ENCODE data around the gene BPTF.
"Not testable (repeated sequence)": the region's sequence is repeated elsewhere in the genome, so short reads cannot be mapped to it uniquely, and the experiment has no call there.

BPTF gene

DNA sequence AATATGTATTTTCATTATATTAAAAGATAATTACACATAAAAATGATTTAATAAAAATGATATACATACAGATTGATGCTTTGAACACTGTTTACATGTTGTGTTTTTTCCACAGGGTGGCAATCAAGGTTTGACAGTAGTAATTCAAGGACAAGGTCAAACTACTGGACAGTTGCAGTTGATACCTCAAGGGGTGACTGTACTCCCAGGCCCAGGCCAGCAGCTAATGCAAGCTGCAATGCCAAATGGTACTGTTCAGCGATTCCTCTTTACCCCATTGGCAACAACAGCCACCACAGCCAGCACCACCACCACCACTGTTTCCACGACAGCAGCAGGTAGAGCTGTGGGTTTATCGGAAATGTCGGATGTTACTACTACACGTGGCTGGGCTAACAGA, 118.7 kb downstream of the BPTF start:
- Histone ChIP-seq H3K9me3 (ENCODE audit: severe bottlenecking) (no peaks in the 10 kb centered on the region), H3K27me3 (ENCODE audit: insufficient read depth, low read depth, severe bottlenecking) (no peaks in the 10 kb centered on the region), H3K36me3 (peaks cover 99% of the 10 kb centered on the region), H3K4me3 (ENCODE audit: low read depth, low read length) (no peak overlapping the region), H3K27ac (no peak overlapping the region)
- no peak for TF ChIP-seq CTCF (IDR thresholded peaks at IDR 0.05; ENCODE audit: low read depth, low read length)
- DNase-seq = no peak

DNA sequence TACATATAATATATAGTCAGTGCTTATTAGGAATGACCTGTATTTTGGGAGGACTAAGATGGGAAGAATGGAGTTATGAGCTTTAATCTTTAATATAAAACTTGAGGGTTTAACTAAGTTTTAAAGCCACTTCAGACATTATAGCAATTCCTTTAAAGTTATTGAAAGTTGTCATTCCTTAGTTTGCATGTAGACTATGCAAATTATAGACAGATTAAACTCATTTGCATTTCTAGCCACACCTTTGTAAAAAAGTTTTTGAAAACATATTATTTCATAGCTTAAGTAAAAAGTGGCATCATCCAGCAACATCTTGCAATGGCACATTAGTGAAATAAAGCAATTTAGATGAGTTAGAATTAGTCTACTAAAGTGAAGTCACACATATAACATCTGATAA, 121.2 kb downstream of the BPTF start:
- no peaks in the 10 kb centered on the region for H3K27me3 ChIP-seq (ENCODE audit: insufficient read depth, low read depth, severe bottlenecking)

DNA sequence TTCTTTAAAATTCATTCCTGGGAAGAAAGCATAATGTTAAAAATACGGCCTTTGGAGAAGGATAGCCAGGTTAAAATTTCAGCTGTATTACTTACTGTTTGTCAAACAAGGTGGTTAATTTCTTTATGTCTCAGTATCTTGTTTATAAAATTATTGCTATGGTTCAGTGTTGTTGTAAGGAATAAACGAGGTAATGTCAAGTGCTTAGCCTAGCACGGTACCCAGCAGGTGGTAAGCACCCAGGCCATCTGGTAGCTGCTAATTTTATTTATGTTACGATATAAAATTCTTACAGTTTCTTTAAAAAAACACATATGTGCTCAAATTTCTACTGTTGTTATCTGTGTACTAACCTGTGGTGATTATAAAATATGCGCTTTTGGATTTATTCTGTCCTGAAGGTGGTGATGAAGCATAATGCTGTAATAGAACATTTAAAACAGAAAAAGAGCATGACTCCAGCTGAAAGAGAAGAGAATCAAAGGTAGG, 122.1 kb downstream of the BPTF start:
- Histone ChIP-seq H3K36me3 (peaks cover 95% of the 10 kb centered on the region), H3K9me3 (ENCODE audit: severe bottlenecking) (no peaks in the 10 kb centered on the region), H3K27me3 (ENCODE audit: insufficient read depth, low read depth, severe bottlenecking) (no peaks in the 10 kb centered on the region), H3K4me3 (ENCODE audit: low read depth, low read length) (no peak overlapping the region), H3K27ac (no peak overlapping the region)
- DNase-seq = no peak
- TF ChIP-seq CTCF (IDR thresholded peaks at IDR 0.05; ENCODE audit: low read depth, low read length) = no peak

More for the DNA sequence above, 121.2 kb downstream of the BPTF start:
- Histone ChIP-seq H3K4me3 (ENCODE audit: low read depth, low read length) (no peak overlapping the region), H3K36me3 (peaks cover 97% of the 10 kb centered on the region), H3K27ac (no peak overlapping the region), H3K9me3 (ENCODE audit: severe bottlenecking) (no peaks in the 10 kb centered on the region)
- DNase-seq = no peak
- no peak for TF ChIP-seq CTCF (IDR thresholded peaks at IDR 0.05; ENCODE audit: low read depth, low read length)

GRCh38 chr17:67950945-67951344, 125.6 kb downstream of the BPTF start:
- Histone ChIP-seq H3K27me3 (ENCODE audit: insufficient read depth, low read depth, severe bottlenecking) (no peaks in the 10 kb centered on the region), H3K36me3 (peaks cover 80% of the 10 kb centered on the region), H3K27ac (no peak overlapping the region), H3K4me3 (ENCODE audit: low read depth, low read length) (no peak overlapping the region), H3K9me3 (ENCODE audit: severe bottlenecking) (no peaks in the 10 kb centered on the region)
- DNase-seq = no peak
- TF ChIP-seq CTCF (IDR thresholded peaks at IDR 0.05; ENCODE audit: low read depth, low read length) = no peak

DNA sequence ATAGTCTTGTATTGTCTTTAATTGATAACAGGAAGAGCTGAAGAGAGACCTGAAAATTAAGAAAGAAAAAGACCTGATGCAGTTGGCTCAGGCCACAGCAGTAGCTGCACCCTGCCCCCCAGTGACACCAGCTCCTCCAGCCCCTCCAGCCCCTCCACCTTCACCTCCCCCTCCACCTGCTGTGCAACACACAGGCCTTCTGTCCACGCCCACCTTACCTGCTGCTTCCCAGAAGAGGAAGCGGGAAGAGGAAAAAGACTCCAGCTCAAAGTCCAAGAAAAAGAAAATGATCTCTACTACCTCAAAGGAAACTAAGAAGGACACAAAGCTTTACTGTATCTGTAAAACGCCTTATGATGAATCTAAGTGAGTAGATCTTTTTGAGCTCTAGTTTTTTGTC, 134.2 kb downstream of the BPTF start:
- TF ChIP-seq CTCF (IDR thresholded peaks at IDR 0.05; ENCODE audit: low read depth, low read length) = no peak
- no peak overlapping the region for H3K4me3 ChIP-seq (ENCODE audit: low read depth, low read length)
- no peaks in the 10 kb centered on the region for H3K9me3 ChIP-seq (ENCODE audit: severe bottlenecking)
- no peak for DNase-seq
- no peaks in the 10 kb centered on the region for H3K27me3 ChIP-seq (ENCODE audit: insufficient read depth, low read depth, severe bottlenecking)
- peaks cover 44% of the 10 kb centered on the region for H3K36me3 ChIP-seq
- no peak overlapping the region for H3K27ac ChIP-seq

DNA sequence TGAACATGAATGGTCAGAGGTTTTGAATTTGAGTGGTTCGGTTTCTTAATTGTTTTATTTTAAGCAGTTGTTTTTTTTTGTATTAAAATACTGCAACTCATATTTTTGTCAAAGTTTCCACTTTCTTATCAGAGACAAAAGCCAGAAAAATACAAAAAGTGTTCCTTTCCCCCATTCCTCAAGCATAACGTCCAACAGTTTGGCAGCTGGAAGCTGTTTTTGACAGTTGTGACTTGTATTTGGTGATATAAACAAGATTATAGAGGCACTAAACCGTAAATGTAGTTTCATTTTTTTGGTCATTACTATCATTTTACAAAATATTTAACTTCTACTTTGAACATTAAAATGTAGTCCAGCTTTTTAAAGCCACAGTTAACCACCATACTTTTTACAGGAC, 135.0 kb downstream of the BPTF start:
- H3K27me3 ChIP-seq (ENCODE audit: insufficient read depth, low read depth, severe bottlenecking); H3K9me3 ChIP-seq (ENCODE audit: severe bottlenecking); H3K4me3 ChIP-seq (ENCODE audit: low read depth, low read length); H3K27ac ChIP-seq; DNase-seq: not testable (repeated sequence)
- peaks cover 48% of the 10 kb centered on the region for H3K36me3 ChIP-seq

- H3K36me3 ChIP-seq = peaks cover 57% of the 10 kb centered on the region
- H3K9me3 ChIP-seq (ENCODE audit: severe bottlenecking); H3K4me3 ChIP-seq (ENCODE audit: low read depth, low read length); H3K27me3 ChIP-seq (ENCODE audit: insufficient read depth, low read depth, severe bottlenecking); DNase-seq; H3K27ac ChIP-seq: not testable (repeated sequence)
These were observed 136.9 kb downstream of the BPTF start for GRCh38 chr17:67962156-67962555.

All from WERI-Rb-1 (cell line).